A673 (cell line): ENCODE measurements around the gene G6PC1. TPM values are rescaled to one million over a fixed set of nuclear protein-coding genes. Genes with fewer than 3 reads are reported as not detected.
"Not testable (repeated sequence)": the region's sequence is repeated elsewhere in the genome, so short reads cannot be mapped to it uniquely, and the experiment has no call there.

Experiments used
- Bru-seq: library from RNA; stranded (reverse); fragments of 400-500 nt; gene quantifications from one replicate; lab custom pipeline; 2021; lab: Mats Ljungman, UMichigan
- BruChase-seq, 2 experiments: library from RNA; stranded (reverse); fragments of 400-500 nt; gene quantifications; one replicate each; lab custom pipeline; 2021; lab: Mats Ljungman, UMichigan
- BruUV-seq: library from RNA; stranded (reverse); fragments of 400-500 nt; replicated peaks from 2 replicates; lab custom pipeline; 2021; lab: Mats Ljungman, UMichigan
- CTCF ChIA-PET: fragments of 300-600 bp; sonication (Branson Sonifier 250); formaldehyde crosslinking; loops from one replicate; lab custom pipeline; 2022; ENCODE audit warnings: antibody characterized with exemption; lab: Charles Lee
- POLR2A ChIA-PET: fragments of 300-600 bp; sonication (Branson Sonifier 250); formaldehyde crosslinking; loops from one replicate; lab custom pipeline; 2022; ENCODE audit warnings: antibody characterized with exemption; ENCODE audit not compliant: low non-redundant PET; lab: Charles Lee
- DNase-seq: peaks from one replicate; pipeline ENCODE4 v3.0.0-alpha.2; 2015; ENCODE audit warnings: low spot score
- H3K27ac ChIP-seq: fragments of 200-600 bp; sonication (generic); 2 replicates; pipeline ENCODE4 v1.5.1; 2016; ENCODE audit warnings: mixed run types, low read depth, mild to moderate bottlenecking, mixed read lengths, antibody characterized with exemption, low read length; ENCODE audit not compliant: poor library complexity, severe bottlenecking
- H3K27me3 ChIP-seq: fragments of 200-600 bp; sonication (generic); replicated peaks from 2 replicates; pipeline ENCODE4 v1.6.1; 2017; ENCODE audit warnings: mixed run types, low read depth, mild to moderate bottlenecking, mixed read lengths, antibody characterized with exemption, low read length; ENCODE audit not compliant: insufficient read depth, poor library complexity
- H3K36me3 ChIP-seq: fragments of 200-600 bp; sonication (generic); 2 replicates; pipeline ENCODE4 v1.6.1; 2016; ENCODE audit warnings: mixed run types, mild to moderate bottlenecking, mixed read lengths, antibody characterized with exemption, low read length; ENCODE audit not compliant: insufficient read depth, poor library complexity, severe bottlenecking
- H3K4me1 ChIP-seq: fragments of 200-600 bp; sonication (generic); 2 replicates; pipeline ENCODE4 v1.6.1; 2017; ENCODE audit warnings: mixed run types, mild to moderate bottlenecking, mixed read lengths, antibody characterized with exemption, low read length; ENCODE audit not compliant: insufficient read depth, poor library complexity, severe bottlenecking
- H3K4me3 ChIP-seq: fragments of 200-600 bp; sonication (generic); 2 replicates; pipeline ENCODE4 v1.5.1; 2016; ENCODE audit warnings: low read depth, mixed run types, mild to moderate bottlenecking, mixed read lengths, low read length; ENCODE audit not compliant: poor library complexity, severe bottlenecking
- H3K9me3 ChIP-seq: fragments of 200-600 bp; sonication (generic); 2 replicates; pipeline ENCODE4 v1.6.1; 2016; ENCODE audit warnings: mixed run types, low read depth, mild to moderate bottlenecking, mixed read lengths, antibody characterized with exemption, low read length; ENCODE audit not compliant: poor library complexity, severe bottlenecking
- CTCF ChIP-seq: fragments of 300-800, 200-600 bp; sonication (generic); conservative IDR thresholded peaks from 2 replicates; pipeline ENCODE4 v1.5.1; 2017; ENCODE audit warnings: low read depth, mild to moderate bottlenecking, antibody characterized with exemption, low read length, moderate library complexity, mixed read lengths
- EZH2 ChIP-seq: fragments of 200-600 bp; sonication (generic); IDR thresholded peaks from 2 replicates; pipeline ENCODE4 v1.6.1; 2017; ENCODE audit warnings: borderline replicate concordance, low read depth, mild to moderate bottlenecking, mixed read lengths, antibody characterized with exemption, low read length; ENCODE audit not compliant: poor library complexity, severe bottlenecking
- intact Hi-C: fragments of 100-400 bp; cut with micrococcal nuclease; formaldehyde crosslinking; loops from one replicate; pipeline ENCODE4 v1.10.0; 2022; ENCODE audit not compliant: unreplicated experiment
- long read RNA-seq: library from polyadenylated mRNA; stranded (forward); transcript quantifications from one replicate; pipeline ENCODE4 v2.0.0, GENCODE V29; 2022
- total RNA-seq: library from RNA; stranded (reverse); gene quantifications from 2 replicates; pipeline ENCODE4 v1.2.3, GENCODE V29; 2021

The G6PC1 gene
- total RNA-seq (not detected in 2 replicates), Bru-seq, nascent RNA (not detected), BruChase-seq, experiment 1, labeled RNA remaining after a 2-hour chase (not detected), BruChase-seq, experiment 2, labeled RNA remaining after a 6-hour chase (not detected)
- long read RNA-seq: 0 reads

- Histone ChIP-seq H3K9me3 (no peaks in the 10 kb centered on the region), H3K36me3 (no peaks in the 10 kb centered on the region), H3K27ac (no peak within 1 kb of the TSS), H3K4me1 (no peaks in the 10 kb centered on the region), H3K27me3 (no peaks in the 10 kb centered on the region), H3K4me3 (no peak within 1 kb of the TSS)
- intact Hi-C loops: no loop called here
- no TSS peak for BruUV-seq
- ChIA-PET POLR2A (no interaction called here), CTCF (no interaction called here)
- TF ChIP-seq CTCF: no peak
- no peak for TF ChIP-seq EZH2
- no peak for DNase-seq
Measured at GRCh38 chr17:42900460-42901331, at the start of gene G6PC1. TSS of gene G6PC1 (plus strand) at chr17:42900799. CDS start at chr17:42900877, 78 bp downstream.

GRCh38 chr17:42850954-42851353, 49.6 kb upstream of the G6PC1 start, which contains the start of gene AOC3:
TSS of gene AOC3 (plus strand) at chr17:42851199. CDS start at chr17:42851344, 145 bp downstream.
- intact Hi-C loops: no loop called here
- no peaks in the 10 kb centered on the region for H3K4me1 ChIP-seq
- H3K27ac ChIP-seq: no peak within 1 kb of the TSS
- POLR2A ChIA-PET: no interaction called here
- TF ChIP-seq EZH2 (no peak), CTCF (no peak)
- DNase-seq: no peak
- no peaks in the 10 kb centered on the region for H3K9me3 ChIP-seq
- H3K36me3 ChIP-seq: no peaks in the 10 kb centered on the region
- no peak within 1 kb of the TSS for H3K4me3 ChIP-seq
- BruUV-seq: no TSS peak
- no peaks in the 10 kb centered on the region for H3K27me3 ChIP-seq
- CTCF ChIA-PET: no interaction called here

GRCh38 chr17:42851371-42852240, 49.0 kb upstream of the G6PC1 start:
- H3K9me3 ChIP-seq, POLR2A ChIA-PET, H3K27ac ChIP-seq, DNase-seq, H3K4me1 ChIP-seq, BruUV-seq, H3K27me3 ChIP-seq, intact Hi-C loops, H3K4me3 ChIP-seq, H3K36me3 ChIP-seq, CTCF ChIA-PET: not testable (repeated sequence)
